Type B pancreatic cell (in vitro differentiated cells): Measurements from ENCODE around the gene GPHB5. TPM values are rescaled to one million over a fixed set of nuclear protein-coding genes. Genes with fewer than 3 reads are reported as not detected.

ENCODE experiments used
- DNase-seq: peaks from one replicate; pipeline ENCODE4 v3.0.0; 2021; ENCODE audit warnings: mixed read lengths; ENCODE audit not compliant: unreplicated experiment; ENCODE audit errors: extremely low spot score
- H3K27ac Mint-ChIP-seq: 2 replicates; pipeline ENCODE4 v1.8.0; 2021; ENCODE audit warnings: mild to moderate bottlenecking, mixed read lengths
- H3K27me3 Mint-ChIP-seq: 2 replicates; pipeline ENCODE4 v1.8.0; 2021; ENCODE audit warnings: mixed read lengths
- H3K36me3 Mint-ChIP-seq: 2 replicates; pipeline ENCODE4 v1.8.0; 2021; ENCODE audit warnings: mixed read lengths
- H3K4me1 Mint-ChIP-seq: one replicate; pipeline ENCODE4 v1.8.0; 2021; ENCODE audit warnings: mixed read lengths; ENCODE audit not compliant: unreplicated experiment
- H3K4me3 Mint-ChIP-seq: 2 replicates; pipeline ENCODE4 v1.8.0; 2021; ENCODE audit warnings: mild to moderate bottlenecking, mixed read lengths
- H3K9me3 Mint-ChIP-seq: 2 replicates; pipeline ENCODE4 v1.8.0; 2021; ENCODE audit warnings: mixed read lengths
- total RNA-seq: library from RNA; stranded (reverse); gene quantifications from 2 replicates; pipeline ENCODE4 v1.2.1, GENCODE V29; 2021; ENCODE audit warnings: low replicate concordance
- TF ChIP-seq, protein P1 (sequence below): fragments of 200-600 bp; sonication (generic); conservative IDR thresholded peaks from 2 replicates; pipeline ENCODE4 v1.5.0; 2021; ENCODE audit warnings: antibody characterized with exemption, mild to moderate bottlenecking

The GPHB5 gene
- total RNA-seq, 1 donor from 2014 or later = not detected

DNA sequence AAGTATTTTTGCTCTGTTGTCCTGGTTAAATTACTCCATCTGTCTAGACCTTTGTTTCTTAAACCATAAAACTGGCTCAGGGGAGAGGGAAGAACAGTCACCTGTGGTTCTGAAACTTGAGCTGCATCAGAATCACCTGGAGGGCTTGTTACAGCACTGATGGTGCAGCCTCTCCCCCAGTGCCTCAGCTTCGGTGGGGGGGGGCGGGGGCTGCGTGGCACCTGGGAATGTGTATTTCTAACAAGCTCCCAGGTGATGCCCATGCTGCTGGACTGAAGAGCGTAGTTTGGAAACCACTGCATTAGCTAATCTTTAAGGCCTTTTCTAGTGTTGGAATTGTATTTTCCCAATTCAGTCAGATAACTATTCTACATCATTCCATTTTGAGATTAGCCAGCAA lies 42.7 kb downstream of the GPHB5 start:
- no peaks in the 10 kb centered on the region for H3K9me3 Mint-ChIP-seq
- H3K36me3 Mint-ChIP-seq = no peaks in the 10 kb centered on the region
- no peak for DNase-seq
- TF ChIP-seq, protein P1, sequence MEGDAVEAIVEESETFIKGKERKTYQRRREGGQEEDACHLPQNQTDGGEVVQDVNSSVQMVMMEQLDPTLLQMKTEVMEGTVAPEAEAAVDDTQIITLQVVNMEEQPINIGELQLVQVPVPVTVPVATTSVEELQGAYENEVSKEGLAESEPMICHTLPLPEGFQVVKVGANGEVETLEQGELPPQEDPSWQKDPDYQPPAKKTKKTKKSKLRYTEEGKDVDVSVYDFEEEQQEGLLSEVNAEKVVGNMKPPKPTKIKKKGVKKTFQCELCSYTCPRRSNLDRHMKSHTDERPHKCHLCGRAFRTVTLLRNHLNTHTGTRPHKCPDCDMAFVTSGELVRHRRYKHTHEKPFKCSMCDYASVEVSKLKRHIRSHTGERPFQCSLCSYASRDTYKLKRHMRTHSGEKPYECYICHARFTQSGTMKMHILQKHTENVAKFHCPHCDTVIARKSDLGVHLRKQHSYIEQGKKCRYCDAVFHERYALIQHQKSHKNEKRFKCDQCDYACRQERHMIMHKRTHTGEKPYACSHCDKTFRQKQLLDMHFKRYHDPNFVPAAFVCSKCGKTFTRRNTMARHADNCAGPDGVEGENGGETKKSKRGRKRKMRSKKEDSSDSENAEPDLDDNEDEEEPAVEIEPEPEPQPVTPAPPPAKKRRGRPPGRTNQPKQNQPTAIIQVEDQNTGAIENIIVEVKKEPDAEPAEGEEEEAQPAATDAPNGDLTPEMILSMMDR = no peak
- no peaks in the 10 kb centered on the region for H3K4me1 Mint-ChIP-seq
- H3K4me3 Mint-ChIP-seq = no peak overlapping the region
- no peak overlapping the region for H3K27ac Mint-ChIP-seq
- H3K27me3 Mint-ChIP-seq = no peaks in the 10 kb centered on the region

DNA sequence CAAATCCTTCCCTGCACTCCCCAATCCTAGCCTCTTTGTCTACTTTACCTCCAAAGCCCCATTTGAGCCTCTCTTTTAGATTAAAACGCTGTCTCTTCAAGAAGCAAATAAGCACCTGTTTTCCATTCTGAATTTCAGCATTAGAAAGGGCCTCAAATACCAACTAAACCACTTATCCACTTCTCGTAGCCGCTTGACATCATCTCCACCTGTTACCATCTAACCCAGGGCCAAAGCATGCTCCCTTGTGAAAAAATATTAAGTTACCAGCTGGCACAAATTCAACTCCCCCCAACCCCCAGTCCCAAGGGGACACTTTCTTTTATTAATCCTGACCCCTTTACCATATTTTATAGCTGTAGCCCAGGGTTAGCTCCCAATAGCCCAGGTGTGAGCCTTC lies 43.1 kb downstream of the GPHB5 start:
- no peaks in the 10 kb centered on the region for H3K9me3 Mint-ChIP-seq
- TF ChIP-seq, protein P1 = no peak
- H3K27me3 Mint-ChIP-seq = no peaks in the 10 kb centered on the region
- no peaks in the 10 kb centered on the region for H3K36me3 Mint-ChIP-seq
- no peak overlapping the region for H3K4me3 Mint-ChIP-seq
- no peak overlapping the region for H3K27ac Mint-ChIP-seq
- H3K4me1 Mint-ChIP-seq = no peaks in the 10 kb centered on the region
- DNase-seq = no peak

DNA sequence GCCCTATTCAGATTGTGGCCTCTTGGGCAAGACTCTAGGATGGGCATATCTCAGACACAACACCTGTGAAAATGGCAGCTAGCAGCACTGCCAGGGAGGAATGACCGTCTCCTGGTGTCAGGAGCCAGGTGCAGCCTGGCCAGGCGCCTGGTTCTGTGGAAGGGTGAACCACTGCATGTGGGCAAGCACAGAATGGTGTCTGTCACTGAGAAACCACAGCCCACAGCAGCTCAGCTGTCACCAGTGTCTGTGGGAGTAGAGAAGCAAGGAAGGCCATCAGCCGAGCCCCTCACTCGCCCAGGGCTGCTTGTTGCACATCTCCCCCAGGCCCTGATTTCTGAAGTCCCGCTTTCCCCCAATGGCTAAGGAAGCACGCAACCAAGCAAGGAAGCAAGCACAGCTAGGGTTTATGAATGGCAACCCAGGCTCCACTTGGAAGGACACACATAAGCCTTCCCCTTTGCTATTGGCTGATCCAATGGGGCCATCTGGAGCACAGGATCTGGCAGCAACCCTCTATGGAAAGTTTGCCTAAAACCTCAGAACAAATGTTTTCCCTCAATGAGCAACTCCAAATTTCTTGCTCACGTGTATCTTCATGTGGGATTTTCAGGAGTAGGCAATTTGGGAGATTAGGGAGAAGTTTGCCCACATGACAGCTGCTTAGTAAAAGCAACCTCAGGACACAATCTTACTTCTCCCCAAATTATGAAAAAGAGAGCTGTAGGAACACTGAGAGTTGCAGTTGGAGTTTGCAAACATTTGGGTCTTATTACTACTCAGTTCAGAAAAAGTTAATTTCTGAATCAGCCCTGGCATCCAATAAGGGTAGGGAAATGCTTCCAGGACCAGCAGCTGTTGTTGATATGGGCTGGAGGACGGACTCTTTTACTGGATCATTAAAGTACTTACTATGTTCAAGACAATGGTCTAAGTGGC lies 44.7 kb downstream of the GPHB5 start:
- no peaks in the 10 kb centered on the region for H3K4me1 Mint-ChIP-seq
- H3K4me3 Mint-ChIP-seq = no peak overlapping the region
- H3K27me3 Mint-ChIP-seq = no peaks in the 10 kb centered on the region
- H3K36me3 Mint-ChIP-seq = no peaks in the 10 kb centered on the region
- no peak overlapping the region for H3K27ac Mint-ChIP-seq
- no peak for DNase-seq
- TF ChIP-seq, protein P1 = no peak
- no peaks in the 10 kb centered on the region for H3K9me3 Mint-ChIP-seq

DNA sequence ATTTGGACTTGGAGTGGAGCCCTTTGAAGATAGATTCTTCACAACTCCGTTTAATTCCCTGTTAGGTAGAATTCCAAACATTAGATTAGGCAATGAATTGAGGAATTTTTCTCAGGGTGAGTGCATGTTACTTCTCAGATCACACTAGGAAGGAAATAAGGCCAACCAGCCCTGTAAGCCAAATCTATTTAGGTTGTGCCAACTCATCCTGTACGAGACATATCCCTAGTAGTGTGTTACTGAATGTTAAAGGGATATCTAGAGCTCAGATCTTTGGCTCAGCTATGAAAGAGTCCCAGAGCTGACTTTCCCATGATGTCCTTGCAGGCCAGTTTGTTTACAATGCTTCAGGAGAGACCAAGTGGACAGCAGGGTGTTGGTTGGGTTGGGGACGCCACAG lies 45.6 kb downstream of the GPHB5 start:
- no peaks in the 10 kb centered on the region for H3K4me1 Mint-ChIP-seq
- TF ChIP-seq, protein P1 = no peak
- DNase-seq = no peak
- no peaks in the 10 kb centered on the region for H3K9me3 Mint-ChIP-seq
- no peaks in the 10 kb centered on the region for H3K27me3 Mint-ChIP-seq
- H3K4me3 Mint-ChIP-seq = no peak overlapping the region
- no peaks in the 10 kb centered on the region for H3K36me3 Mint-ChIP-seq
- no peak overlapping the region for H3K27ac Mint-ChIP-seq

DNA sequence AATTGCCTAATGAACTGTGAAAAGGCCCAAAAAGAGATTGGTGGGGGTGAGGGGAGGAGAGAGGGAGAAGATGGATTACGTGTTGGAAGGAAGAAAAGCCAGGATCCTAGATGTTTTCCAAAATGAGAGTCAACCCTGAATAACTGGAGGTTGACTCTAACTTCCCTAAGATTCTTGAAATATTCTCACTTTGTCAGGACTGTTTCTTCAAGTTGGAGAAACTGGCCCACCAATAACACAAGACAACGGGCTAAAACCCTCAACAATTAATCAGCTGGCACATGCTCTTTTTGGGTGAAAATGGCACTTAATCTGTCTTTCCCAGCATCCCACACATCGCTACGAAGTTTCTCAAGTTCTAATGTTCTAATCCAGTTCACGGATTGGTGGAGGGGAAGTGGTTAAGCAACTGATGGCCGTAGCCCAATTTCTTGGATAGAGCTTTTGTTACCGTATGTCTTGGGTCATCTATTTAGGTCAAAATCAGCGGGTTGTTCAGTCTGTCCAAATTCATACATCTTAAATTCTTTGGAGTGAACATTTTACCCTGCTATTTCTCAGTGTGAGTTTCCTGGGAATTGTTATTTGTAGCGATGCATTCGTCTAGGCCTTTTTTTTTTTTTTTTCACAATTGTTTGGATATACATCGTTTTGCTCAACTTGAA lies 49.0 kb downstream of the GPHB5 start:
- DNase-seq = no peak
- Mint-ChIP-seq H3K4me3 (no peak overlapping the region), H3K4me1 (peaks cover 10% of the 10 kb centered on the region), H3K27me3 (no peaks in the 10 kb centered on the region), H3K27ac (no peak overlapping the region), H3K36me3 (no peaks in the 10 kb centered on the region), H3K9me3 (peaks cover 8% of the 10 kb centered on the region)
- TF ChIP-seq, protein P1 = no peak
